Bronchial epithelial cell (primary cell): ENCODE data around the gene POLR3G. TPM values are rescaled to one million over a fixed set of nuclear protein-coding genes. Genes with fewer than 3 reads are reported as not detected.

Source experiments
- DNase-seq: peaks from one replicate; pipeline ENCODE4 v3.0.0-alpha.2; 2010; ENCODE audit warnings: low read depth
- FAIRE-seq: peaks from 2 replicates; lab custom pipeline; 2011; peaks lifted over from hg19 to GRCh38; lab: Jason Lieb, UNC
- H3K27me3 ChIP-seq: 2 replicates; pipeline ENCODE4 v1.5.1; 2011; ENCODE audit warnings: low read length; ENCODE audit not compliant: control insufficient read depth, insufficient read depth
- H3K36me3 ChIP-seq: 2 replicates; pipeline ENCODE4 v1.5.1; 2011; ENCODE audit warnings: low read length; ENCODE audit not compliant: control insufficient read depth, insufficient read depth
- H3K4me3 ChIP-seq: 2 replicates; pipeline ENCODE4 v1.5.1; 2011; ENCODE audit warnings: mild to moderate bottlenecking, low read depth, low read length, control low read depth
- CTCF ChIP-seq: IDR thresholded peaks from 2 replicates; pipeline ENCODE4 v1.5.1; 2011; ENCODE audit warnings: mild to moderate bottlenecking, moderate library complexity, low read length, control low read depth, inconsistent platforms; ENCODE audit not compliant: insufficient read depth, severe bottlenecking
- total RNA-seq: library from RNA; depleted of rRNA; stranded (reverse); fragments of >200 nt; gene quantifications from 2 replicates; pipeline ENCODE4 v1.2.1, GENCODE V29; 2014

The POLR3G gene
- total RNA-seq, 1 donor from 2014 or later = 7.9 TPM

- no peak for FAIRE-seq
- TF ChIP-seq CTCF = no peak
- H3K4me3 ChIP-seq = no peak overlapping the region
- DNase-seq = no peak
- no peaks in the 10 kb centered on the region for H3K36me3 ChIP-seq
- H3K27me3 ChIP-seq = no peaks in the 10 kb centered on the region
These were observed 8.5 kb downstream of the POLR3G start for GRCh38 chr5:90483206-90483605.

- TF ChIP-seq CTCF = no peak
- no peaks in the 10 kb centered on the region for H3K36me3 ChIP-seq
- DNase-seq (no peak), FAIRE-seq (no peak)
- no peaks in the 10 kb centered on the region for H3K27me3 ChIP-seq
- H3K4me3 ChIP-seq = no peak overlapping the region
These were observed 9.9 kb downstream of the POLR3G start for GRCh38 chr5:90484540-90484939.

- no peak for FAIRE-seq
- Histone ChIP-seq H3K36me3 (no peaks in the 10 kb centered on the region), H3K27me3 (no peaks in the 10 kb centered on the region), H3K4me3 (no peak overlapping the region)
- TF ChIP-seq CTCF = no peak
- DNase-seq = peak; percentile 20
These were observed 14.1 kb downstream of the POLR3G start for GRCh38 chr5:90488791-90489190.

- no peak for FAIRE-seq
- no peak for TF ChIP-seq CTCF
These were observed 19.4 kb downstream of the POLR3G start for GRCh38 chr5:90494043-90494442.

GRCh38 chr5:90495146-90495545, 20.5 kb downstream of the POLR3G start:
- H3K36me3 ChIP-seq = no peaks in the 10 kb centered on the region
- TF ChIP-seq CTCF = no peak
- H3K27me3 ChIP-seq = no peaks in the 10 kb centered on the region
- no peak overlapping the region for H3K4me3 ChIP-seq
- DNase-seq = no peak
- no peak for FAIRE-seq

More at GRCh38 chr5:90494043-90494442, 19.4 kb downstream of the POLR3G start:
- H3K27me3 ChIP-seq = no peaks in the 10 kb centered on the region
- no peaks in the 10 kb centered on the region for H3K36me3 ChIP-seq
- no peak for DNase-seq
- H3K4me3 ChIP-seq = no peak overlapping the region

- TF ChIP-seq CTCF = no peak
- peak; percentile 78 for DNase-seq
- no peak for FAIRE-seq
- H3K27me3 ChIP-seq = no peaks in the 10 kb centered on the region
- H3K36me3 ChIP-seq = no peaks in the 10 kb centered on the region
- H3K4me3 ChIP-seq = no peak overlapping the region
These were observed 28.9 kb downstream of the POLR3G start for GRCh38 chr5:90503596-90503995.
